K562 (cell line): ENCODE data around the gene PTPN7. TPM values are rescaled to one million over a fixed set of nuclear protein-coding genes. Genes with fewer than 3 reads are reported as not detected.

Source experiments
- ARID3A ChIP-seq: IDR thresholded peaks from 2 replicates; pipeline ENCODE4 v1.6.1; 2012; ENCODE audit warnings: low read depth, low read length, improper control_type of control experiment, borderline replicate concordance
- ASH1L ChIP-seq: fragments of 450-650 bp; IDR thresholded peaks from 2 replicates; pipeline ENCODE4 v1.6.1; 2018; ENCODE audit warnings: borderline replicate concordance, mild to moderate bottlenecking, low read depth; ENCODE audit not compliant: partially characterized antibody
- CEBPB ChIP-seq: fragments of 450-650 bp; IDR thresholded peaks from 2 replicates; pipeline ENCODE4 v1.6.1; 2016; ENCODE audit warnings: missing genetic modification characterization, missing compliant biosample characterization
- E2F8 ChIP-seq: fragments of 450-650 bp; IDR thresholded peaks from 2 replicates; pipeline ENCODE4 v1.7.1; 2018; ENCODE audit warnings: mild to moderate bottlenecking, low read depth; ENCODE audit not compliant: partially characterized antibody
- HDAC1 ChIP-seq, 2 experiments: fragments of 450-650 bp; IDR thresholded peaks; 2 replicates each; pipeline ENCODE4 v1.6.1; 2016 to 2017; ENCODE audit warnings: inconsistent platforms in 1 of 2, mild to moderate bottlenecking in 1 of 2, moderate library complexity in 1 of 2
- HDAC2 ChIP-seq: fragments of 450-650 bp; IDR thresholded peaks from 2 replicates; pipeline ENCODE4 v1.6.1; 2016; ENCODE audit warnings: mild to moderate bottlenecking
- NFE2 ChIP-seq: IDR thresholded peaks from 2 replicates; pipeline ENCODE4 v1.6.1; 2014; ENCODE audit warnings: antibody characterized with exemption, low read depth
- POLR2AphosphoS2 ChIP-seq: IDR thresholded peaks from 2 replicates; pipeline ENCODE4 v1.6.1; 2012; ENCODE audit warnings: low read length, improper control_type of control experiment
- RAD51 ChIP-seq: fragments of 450-650 bp; IDR thresholded peaks from 2 replicates; pipeline ENCODE4 v1.7.1; 2016; ENCODE audit warnings: low read depth, mild to moderate bottlenecking, borderline replicate concordance
- RBM39 ChIP-seq: fragments of 200-400 bp; formaldehyde crosslinking; optimal IDR thresholded peaks from 2 replicates; pipeline ENCODE3; 2018; ENCODE audit warnings: low read depth, low read length
- SMARCA4 ChIP-seq: fragments of 450-650 bp; IDR thresholded peaks from 2 replicates; pipeline ENCODE4 v1.6.1; 2016
- SRSF1 ChIP-seq: fragments of 200-400 bp; formaldehyde crosslinking; IDR thresholded peaks from 2 replicates; pipeline ENCODE4 v1.6.1; 2017; ENCODE audit warnings: mild to moderate bottlenecking, low read depth, low read length, moderate library complexity
- ZEB2 ChIP-seq: fragments of 450-650 bp; IDR thresholded peaks from 2 replicates; pipeline ENCODE4 v1.6.1; 2016
- ZMIZ1 ChIP-seq, 2 experiments: fragments of 150-350 bp in 1 of 2; IDR thresholded peaks; 2 replicates each; pipeline ENCODE4 v1.6.1; 2012 to 2016; ENCODE audit warnings: low read depth in 2 of 2, low read length in 2 of 2, mild to moderate bottlenecking in 1 of 2, moderate library complexity in 1 of 2
- polyA plus RNA-seq, 8 experiments: library from polyadenylated mRNA; depleted of rRNA in 4 of 8; stranded (reverse) in 5 of 8; unstranded in 3 of 8; fragments of >200 nt; fragmentation: Nextera tagmentation in 2 of 8; fragmentation: Illumina TruSeq in 1 of 8; extraction: Ambion mirVana in 2 of 8; extraction: Trizol in 1 of 8; gene quantifications; 2 replicates each; pipeline versions ENCODE4 v1.2.1 to v1.2.3, GENCODE V29; 2011 to 2014; ENCODE audit warnings: inconsistent platforms in 1 of 8, missing spikeins in 1 of 8
- total RNA-seq, 7 experiments: library from RNA; depleted of rRNA in 6 of 7; stranded (reverse); fragments of >200 nt in 6 of 7; fragmentation: Illumina TruSeq in 2 of 7; extraction: Trizol in 2 of 7; gene quantifications; 2 replicates each; pipeline versions ENCODE4 v1.2.1 to v1.2.3, GENCODE V29; 2011 to 2021; ENCODE audit warnings: low replicate concordance in 1 of 7
- TF ChIP-seq, protein P1 (sequence below): fragments of 250-450 bp; sonication (Bioruptor Pico); IDR thresholded peaks from 2 replicates; pipeline ENCODE4 v1.9.0; 2021; ENCODE audit warnings: mild to moderate bottlenecking, inconsistent platforms

Gene PTPN7
- total and polyA plus RNA-seq, 9 of the 15 experiments (the other 6 are each of a cell fraction or from before 2014, with no cell fraction given), result 18.7 to 144 (median 120) TPM

- TF ChIP-seq E2F8, result no peak
- peak; percentile 70 for TF ChIP-seq SMARCA4
- TF ChIP-seq ASH1L, result no peak
- no peak for TF ChIP-seq RBM39
- TF ChIP-seq ZEB2, result 0 out of 2 replicates have a peak, but pooled peaks have one; percentile 17
- TF ChIP-seq ZMIZ1 (IDR thresholded peaks at IDR 0.05; ENCODE audit: low read depth in 2 of 2, low read length in 2 of 2), result peak in 1 of 2 experiments; percentile 47; a peak in 1 of 4 replicates
- TF ChIP-seq CEBPB (tag), result no peak
- TF ChIP-seq ARID3A, result no peak
- TF ChIP-seq NFE2, result no peak
- TF ChIP-seq HDAC2, result peak; percentile 63; the same call in 1 of the 2 replicates
- TF ChIP-seq RAD51, result no peak
- TF ChIP-seq SRSF1, result no peak
- TF ChIP-seq HDAC1 (IDR thresholded peaks at IDR 0.05), result peak in 1 of 2 experiments; percentile 72; a peak in 2 of 4 replicates
- TF ChIP-seq POLR2AphosphoS2, result peak; percentile 80; the same call in 1 of the 2 replicates
- TF ChIP-seq, protein P1, sequence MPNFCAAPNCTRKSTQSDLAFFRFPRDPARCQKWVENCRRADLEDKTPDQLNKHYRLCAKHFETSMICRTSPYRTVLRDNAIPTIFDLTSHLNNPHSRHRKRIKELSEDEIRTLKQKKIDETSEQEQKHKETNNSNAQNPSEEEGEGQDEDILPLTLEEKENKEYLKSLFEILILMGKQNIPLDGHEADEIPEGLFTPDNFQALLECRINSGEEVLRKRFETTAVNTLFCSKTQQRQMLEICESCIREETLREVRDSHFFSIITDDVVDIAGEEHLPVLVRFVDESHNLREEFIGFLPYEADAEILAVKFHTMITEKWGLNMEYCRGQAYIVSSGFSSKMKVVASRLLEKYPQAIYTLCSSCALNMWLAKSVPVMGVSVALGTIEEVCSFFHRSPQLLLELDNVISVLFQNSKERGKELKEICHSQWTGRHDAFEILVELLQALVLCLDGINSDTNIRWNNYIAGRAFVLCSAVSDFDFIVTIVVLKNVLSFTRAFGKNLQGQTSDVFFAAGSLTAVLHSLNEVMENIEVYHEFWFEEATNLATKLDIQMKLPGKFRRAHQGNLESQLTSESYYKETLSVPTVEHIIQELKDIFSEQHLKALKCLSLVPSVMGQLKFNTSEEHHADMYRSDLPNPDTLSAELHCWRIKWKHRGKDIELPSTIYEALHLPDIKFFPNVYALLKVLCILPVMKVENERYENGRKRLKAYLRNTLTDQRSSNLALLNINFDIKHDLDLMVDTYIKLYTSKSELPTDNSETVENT (CRISPR knock-in tag), result peak; percentile 53; the same call in 1 of the 2 replicates
Observed at GRCh38 chr1:202164271-202165037, 4.1 kb upstream of the PTPN7 start (continued).
